GM12878 (cell line): ENCODE results near the gene CCDC3. TPM values are rescaled to one million over a fixed set of nuclear protein-coding genes. Genes with fewer than 3 reads are reported as not detected.

Source experiments
- ATAC-seq: fragments of 200-7000 bp; cut with Tn5 transposase; 3 replicates; pipeline ENCODE4 v1.9.1; 2020; ENCODE audit warnings: mild to moderate bottlenecking, moderate library complexity
- BruUV-seq: library from RNA; stranded (reverse); fragments of 400-500 nt; replicated peaks from 2 replicates; lab custom pipeline; 2021; lab: Mats Ljungman, UMichigan
- CTCF ChIA-PET: fragments of 300-600 bp; sonication (Branson Sonifier 250); formaldehyde crosslinking; extraction: SDS; loops from one replicate; lab custom pipeline; 2021; ENCODE audit warnings: inconsistent platforms; lab: Yijun Ruan, JAX
- POLR2A ChIA-PET: fragments of 350-600 bp; formaldehyde crosslinking; extraction: SDS; loops from one replicate; lab custom pipeline; 2021; ENCODE audit warnings: inconsistent platforms; lab: Charles Lee
- RAD21 ChIA-PET: fragments of 300-600 bp; sonication (Branson Sonifier 250); formaldehyde crosslinking; loops from one replicate; lab custom pipeline; 2023; ENCODE audit warnings: antibody characterized with exemption; ENCODE audit not compliant: unreplicated experiment; lab: Charles Lee
- SMC1A ChIA-PET: fragments of 300-600 bp; sonication (Branson Sonifier 250); formaldehyde crosslinking; loops from one replicate; lab custom pipeline; 2023; ENCODE audit not compliant: unreplicated experiment, uncharacterized antibody; lab: Charles Lee
- DNase-seq: peaks from one replicate; pipeline ENCODE4 v3.0.0-alpha.2; 2011; ENCODE audit warnings: low read depth, low spot score
- FAIRE-seq: peaks from 3 replicates; lab custom pipeline; 2011; peaks lifted over from hg19 to GRCh38; lab: Jason Lieb, UNC
- H2AFZ ChIP-seq: 2 replicates; pipeline ENCODE4 v1.6.0; 2011; ENCODE audit warnings: low read depth, low read length, control low read depth; ENCODE audit not compliant: control insufficient read depth
- H3K27ac ChIP-seq: 2 replicates; pipeline ENCODE4 v1.5.1; 2011; ENCODE audit warnings: control low read depth; ENCODE audit not compliant: control insufficient read depth, insufficient read depth
- H3K27me3 ChIP-seq, 2 experiments: replicated peaks in 1 of 2; 2 replicates each; pipeline versions ENCODE4 v1.6.0 to v1.6.1; 2011; ENCODE audit warnings: low read length in 1 of 2; ENCODE audit not compliant: control insufficient read depth in 2 of 2, insufficient read depth in 2 of 2
- H3K36me3 ChIP-seq, 2 experiments: 2 replicates each; pipeline ENCODE4 v1.5.1; 2011; ENCODE audit warnings: low read length in 1 of 2; ENCODE audit not compliant: control insufficient read depth in 2 of 2, insufficient read depth in 2 of 2
- H3K4me1 ChIP-seq: 2 replicates; pipeline ENCODE4 v1.6.1; 2011; ENCODE audit warnings: mild to moderate bottlenecking, low read length, moderate library complexity, mixed read lengths; ENCODE audit not compliant: control insufficient read depth, insufficient read depth
- H3K4me2 ChIP-seq: 2 replicates; pipeline ENCODE4 v1.6.0; 2011; ENCODE audit warnings: control low read depth; ENCODE audit not compliant: control insufficient read depth, insufficient read depth
- H3K4me3 ChIP-seq: fragments of 200-600 bp; sonication (generic); 2 replicates; pipeline ENCODE4 v1.5.1; 2016
- H3K79me2 ChIP-seq: 2 replicates; pipeline ENCODE4 v1.6.0; 2011; ENCODE audit warnings: low read length; ENCODE audit not compliant: control insufficient read depth, insufficient read depth
- H3K9ac ChIP-seq: 2 replicates; pipeline ENCODE4 v1.8.0; 2011; ENCODE audit warnings: low read length, control low read depth, mixed read lengths; ENCODE audit not compliant: control insufficient read depth, insufficient read depth
- H3K9me3 ChIP-seq: replicated peaks from 3 replicates; pipeline ENCODE4 v1.5.1; 2011; ENCODE audit warnings: mild to moderate bottlenecking, low read length; ENCODE audit not compliant: control insufficient read depth, insufficient read depth
- H4K20me1 ChIP-seq: 2 replicates; pipeline ENCODE4 v1.6.0; 2011; ENCODE audit not compliant: control insufficient read depth, insufficient read depth
- CBFB ChIP-seq: IDR thresholded peaks from 2 replicates; pipeline ENCODE4 v1.6.1; 2016; ENCODE audit warnings: antibody characterized with exemption, low read depth
- CTCF ChIP-seq, 3 experiments: IDR thresholded peaks in 2 of 3; conservative IDR thresholded peaks in 1 of 3; 2 replicates each; pipeline ENCODE4 v1.5.1; 2011; ENCODE audit warnings: low read depth in 3 of 3, low read length in 3 of 3, mild to moderate bottlenecking in 3 of 3, control low read depth in 2 of 3, moderate library complexity in 2 of 3, inconsistent platforms in 1 of 3, mixed read lengths in 1 of 3; ENCODE audit not compliant: control insufficient read depth in 2 of 3, insufficient read depth in 1 of 3; ENCODE audit errors: extremely low read depth in 1 of 3
- ETV6 ChIP-seq, 2 experiments: fragments of 450-650 bp in 1 of 2; IDR thresholded peaks in 1 of 2; conservative IDR thresholded peaks in 1 of 2; 2 replicates each; pipeline ENCODE4 v1.6.1; 2014; ENCODE audit warnings: antibody characterized with exemption in 1 of 2, borderline replicate concordance in 1 of 2, low read depth in 1 of 2, mild to moderate bottlenecking in 1 of 2, moderate library complexity in 1 of 2
- JUND ChIP-seq: IDR thresholded peaks from 2 replicates; pipeline ENCODE4 v1.6.1; 2012; ENCODE audit warnings: low read depth, mild to moderate bottlenecking, low read length, improper control_type of control experiment, moderate library complexity
- MEF2B ChIP-seq: fragments of 450-650 bp; IDR thresholded peaks from 2 replicates; pipeline ENCODE4 v1.6.1; 2018; ENCODE audit warnings: mild to moderate bottlenecking, moderate library complexity; ENCODE audit not compliant: partially characterized antibody, poor library complexity, severe bottlenecking
- PML ChIP-seq: IDR thresholded peaks from 2 replicates; pipeline ENCODE4 v1.6.1; 2012; ENCODE audit warnings: low read length, inconsistent platforms
- RAD21 ChIP-seq: IDR thresholded peaks from 2 replicates; pipeline ENCODE4 v1.6.1; 2011; ENCODE audit warnings: mild to moderate bottlenecking, low read depth, low read length, moderate library complexity; ENCODE audit not compliant: insufficient read depth
- RAD51 ChIP-seq: fragments of 450-650 bp; IDR thresholded peaks from 2 replicates; pipeline ENCODE4 v1.6.1; 2016; ENCODE audit warnings: moderate library complexity, mild to moderate bottlenecking, inconsistent platforms
- SIX5 ChIP-seq: IDR thresholded peaks from 2 replicates; pipeline ENCODE4 v1.6.1; 2011; ENCODE audit warnings: mild to moderate bottlenecking, low read depth, low read length, moderate library complexity; ENCODE audit not compliant: severe bottlenecking
- SUPT20H ChIP-seq: IDR thresholded peaks from 2 replicates; pipeline ENCODE4 v1.6.1; 2011; ENCODE audit warnings: low read depth, mild to moderate bottlenecking, low read length, moderate library complexity, borderline replicate concordance; ENCODE audit not compliant: control insufficient read depth
- ZNF207 ChIP-seq: fragments of 450-650 bp; IDR thresholded peaks from 2 replicates; pipeline ENCODE4 v1.6.1; 2014; ENCODE audit warnings: antibody characterized with exemption, mild to moderate bottlenecking, borderline replicate concordance
- ZNF592 ChIP-seq: fragments of 450-650 bp; IDR thresholded peaks from 2 replicates; pipeline ENCODE4 v1.6.1; 2017; ENCODE audit warnings: mild to moderate bottlenecking, moderate library complexity
- WGBS: methylation state at CpG from one replicate; pipeline ENCODE4 v1.1.6; 2016; ENCODE audit warnings: low lambda C conversion rate; ENCODE audit not compliant: insufficient replicate concordance, insufficient coverage; ENCODE audit errors: missing lambda C conversion rate; 5-methylcytosine and 5-hydroxymethylcytosine counted together
- in situ Hi-C: fragments of 300-500 bp; cut with MboI; formaldehyde crosslinking; loops from 9 replicates; pipeline ENCODE4 v1.14.3; 2018; ENCODE audit warnings: mixed read lengths
- intact Hi-C: fragments of 100-400 bp; cut with micrococcal nuclease; formaldehyde crosslinking; loops from one replicate; pipeline ENCODE4 v1.14.2; 2022; ENCODE audit not compliant: unreplicated experiment
- polyA plus RNA-seq, 11 experiments: library from polyadenylated mRNA; depleted of rRNA in 4 of 11; unstranded in 6 of 11; stranded (reverse) in 5 of 11; fragments of >200 nt; fragmentation: Nextera tagmentation in 4 of 11; fragmentation: Illumina TruSeq in 1 of 11; extraction: Ambion mirVana in 4 of 11; extraction: Trizol in 1 of 11; gene quantifications; 1 replicate in 1 of 11; 2 replicates in 10 of 11; pipeline versions ENCODE4 v1.2.1 to v1.2.3, GENCODE V29; 2011 to 2016; ENCODE audit warnings: inconsistent platforms in 2 of 11, missing spikeins in 2 of 11, low read depth in 1 of 11
- total RNA-seq, 4 experiments: library from RNA; depleted of rRNA in 3 of 4; stranded (reverse); fragments of >200 nt in 3 of 4; fragmentation: Illumina TruSeq in 1 of 4; extraction: Trizol in 1 of 4; gene quantifications; 2 replicates each; pipeline versions ENCODE4 v1.2.1 to v1.2.3, GENCODE V29; 2013 to 2021
- TF ChIP-seq, protein P1 (sequence below): fragments of 450-650 bp; formaldehyde crosslinking; IDR thresholded peaks from 2 replicates; pipeline ENCODE4 v1.4.0; 2022; ENCODE audit warnings: mild to moderate bottlenecking, moderate library complexity

CCDC3 gene
- total and polyA plus RNA-seq, 10 of the 15 experiments (the other 5 are each of a cell fraction or from before 2014, with no cell fraction given): 0.08 TPM; not detected in 9

DNA sequence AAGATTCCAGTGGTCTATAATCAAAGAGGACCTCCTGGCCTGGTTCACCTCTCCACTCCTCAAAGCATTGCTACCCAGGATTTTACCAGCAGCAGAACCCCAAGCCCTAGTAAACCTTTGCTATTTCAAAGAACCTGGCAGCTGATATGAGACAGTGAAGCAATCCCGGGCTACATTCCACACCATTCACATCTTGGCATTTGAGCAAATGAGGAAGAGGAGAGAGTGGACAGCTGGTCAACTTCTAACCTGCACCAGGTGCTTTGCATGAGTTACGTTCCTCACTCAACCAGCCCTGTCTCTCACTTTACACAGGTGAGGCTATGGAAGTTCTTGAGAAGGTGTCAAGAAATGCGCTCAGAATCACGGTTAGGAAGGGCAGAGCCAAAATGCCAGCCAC, 1.1 kb downstream of the CCDC3 start:
- no peaks in the 10 kb centered on the region for H3K36me3 ChIP-seq
- RAD21 ChIA-PET: no interaction called here
- 67% methylated on average over 4 of the region's 4 CpGs for WGBS
- no peaks in the 10 kb centered on the region for H3K9me3 ChIP-seq
- H3K27ac ChIP-seq: no peak overlapping the region
- H3K9ac ChIP-seq: no peak overlapping the region
- in situ Hi-C loops (no loop called here), intact Hi-C loops (no loop called here)
- SMC1A ChIA-PET: no interaction called here
- DNase-seq (no peak), ATAC-seq (no peak), FAIRE-seq (no peak)
- CTCF ChIA-PET: no interaction called here
- BruUV-seq: no TSS peak
- no peaks in the 10 kb centered on the region for H3K79me2 ChIP-seq
- no peaks in the 10 kb centered on the region for H4K20me1 ChIP-seq
- H3K4me1 ChIP-seq: no peaks in the 10 kb centered on the region
- H3K4me2 ChIP-seq: no peak overlapping the region
- POLR2A ChIA-PET: no interaction called here
- no peak overlapping the region for H2AFZ ChIP-seq
- H3K4me3 ChIP-seq: no peak overlapping the region
- H3K27me3 ChIP-seq: peaks cover 4 to 14% of the 10 kb centered on the region in 2 experiments
- TF ChIP-seq SIX5: no peak
- no peak for TF ChIP-seq RAD21
- TF ChIP-seq ZNF207: no peak
- no peak for TF ChIP-seq RAD51
- no peak for TF ChIP-seq JUND
- TF ChIP-seq, protein P1, sequence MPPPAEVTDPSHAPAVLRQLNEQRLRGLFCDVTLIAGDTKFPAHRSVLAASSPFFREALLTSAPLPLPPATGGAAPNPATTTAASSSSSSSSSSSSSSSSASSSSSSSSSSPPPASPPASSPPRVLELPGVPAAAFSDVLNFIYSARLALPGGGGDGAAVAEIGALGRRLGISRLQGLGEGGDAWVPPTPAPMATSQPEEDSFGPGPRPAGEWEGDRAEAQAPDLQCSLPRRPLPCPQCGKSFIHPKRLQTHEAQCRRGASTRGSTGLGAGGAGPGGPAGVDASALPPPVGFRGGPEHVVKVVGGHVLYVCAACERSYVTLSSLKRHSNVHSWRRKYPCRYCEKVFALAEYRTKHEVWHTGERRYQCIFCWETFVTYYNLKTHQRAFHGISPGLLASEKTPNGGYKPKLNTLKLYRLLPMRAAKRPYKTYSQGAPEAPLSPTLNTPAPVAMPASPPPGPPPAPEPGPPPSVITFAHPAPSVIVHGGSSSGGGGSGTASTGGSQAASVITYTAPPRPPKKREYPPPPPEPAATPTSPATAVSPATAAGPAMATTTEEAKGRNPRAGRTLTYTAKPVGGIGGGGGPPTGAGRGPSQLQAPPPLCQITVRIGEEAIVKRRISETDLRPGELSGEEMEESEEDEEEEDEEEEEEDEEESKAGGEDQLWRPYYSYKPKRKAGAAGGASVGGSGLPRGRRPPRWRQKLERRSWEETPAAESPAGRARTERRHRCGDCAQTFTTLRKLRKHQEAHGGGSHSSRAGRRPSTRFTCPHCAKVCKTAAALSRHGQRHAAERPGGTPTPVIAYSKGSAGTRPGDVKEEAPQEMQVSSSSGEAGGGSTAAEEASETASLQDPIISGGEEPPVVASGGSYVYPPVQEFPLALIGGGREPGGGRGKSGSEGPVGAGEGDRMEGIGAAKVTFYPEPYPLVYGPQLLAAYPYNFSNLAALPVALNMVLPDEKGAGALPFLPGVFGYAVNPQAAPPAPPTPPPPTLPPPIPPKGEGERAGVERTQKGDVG (CRISPR knock-in tag): no peak
- TF ChIP-seq ETV6 (conservative IDR thresholded peaks at IDR 0.05 in 1 of 2, IDR thresholded peaks at IDR 0.05 in 1 of 2; ENCODE audit: borderline replicate concordance in 1 of 2, low read depth in 1 of 2): no peak
- no peak for TF ChIP-seq CBFB
- TF ChIP-seq MEF2B: no peak
- TF ChIP-seq PML: no peak
- no peak for TF ChIP-seq SUPT20H
- TF ChIP-seq ZNF592: no peak
- no peak for TF ChIP-seq CTCF (IDR thresholded peaks at IDR 0.05 in 2 of 3, conservative IDR thresholded peaks at IDR 0.05 in 1 of 3; ENCODE audit: control insufficient read depth in 2 of 3, extremely low read depth in 1 of 3, insufficient read depth in 1 of 3, low read depth in 3 of 3, low read length in 3 of 3)
